Cerebellar nuclear complex (tissue), 1 donor: ENCODE measurements around the gene CFL2.

Experiments used
- DNase-seq, 2 experiments: peaks; one replicate each; lab custom pipeline; 2025; lab: John Stamatoyannopoulos, UW

The CFL2 gene

DNA sequence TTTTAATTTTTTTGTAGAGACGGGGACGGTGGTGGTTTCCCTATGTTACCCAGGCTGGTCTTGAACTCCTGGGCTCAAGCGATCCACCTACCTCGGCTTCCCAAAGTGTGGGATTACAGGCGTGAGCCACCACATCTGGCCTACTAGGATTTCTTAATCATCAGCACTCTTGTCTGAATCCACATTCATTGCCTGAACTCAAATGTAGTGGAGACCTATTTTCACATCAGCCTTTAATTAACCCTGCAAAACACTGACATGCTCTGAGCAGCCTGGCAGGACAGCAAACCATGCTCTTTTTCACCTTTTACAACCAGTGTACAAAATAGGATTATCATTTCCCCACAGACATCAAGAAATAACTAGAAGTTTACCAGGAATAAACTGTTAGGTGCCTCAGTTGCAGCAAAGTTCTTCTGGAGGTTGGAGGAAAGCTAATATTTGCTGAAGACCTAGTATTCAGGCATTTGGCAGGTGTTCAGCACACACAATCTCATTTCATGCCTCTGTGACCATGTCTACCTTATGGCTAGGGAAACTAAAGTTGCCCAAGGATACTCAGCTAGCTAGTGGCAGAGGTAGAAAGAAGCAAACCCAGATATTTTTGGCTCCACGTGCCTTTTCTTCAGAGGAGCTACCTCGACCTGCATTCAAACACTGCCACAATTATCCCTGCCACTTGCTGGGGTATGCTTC, 37.7 kb downstream of the CFL2 start:
- DNase-seq, result no peak

DNA sequence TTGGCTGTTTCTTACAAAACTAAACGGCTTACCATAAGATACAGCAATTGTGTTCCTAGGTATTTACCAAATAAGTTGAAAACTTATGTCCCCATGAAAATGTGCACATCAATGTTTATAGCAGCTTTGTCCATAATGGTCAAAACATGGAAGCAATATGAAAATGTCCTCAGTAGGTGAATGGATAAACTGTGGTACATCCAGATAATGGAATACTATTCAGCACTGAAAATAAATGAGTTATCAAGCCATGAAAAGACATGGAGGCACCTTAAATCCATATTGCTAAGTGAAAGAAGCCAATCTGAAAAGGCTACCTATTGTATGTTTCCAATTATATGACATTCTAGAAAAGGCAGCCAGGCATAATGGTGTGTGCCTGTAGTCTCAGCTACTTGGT, 40.7 kb downstream of the CFL2 start:
- DNase-seq, result no peak

DNA sequence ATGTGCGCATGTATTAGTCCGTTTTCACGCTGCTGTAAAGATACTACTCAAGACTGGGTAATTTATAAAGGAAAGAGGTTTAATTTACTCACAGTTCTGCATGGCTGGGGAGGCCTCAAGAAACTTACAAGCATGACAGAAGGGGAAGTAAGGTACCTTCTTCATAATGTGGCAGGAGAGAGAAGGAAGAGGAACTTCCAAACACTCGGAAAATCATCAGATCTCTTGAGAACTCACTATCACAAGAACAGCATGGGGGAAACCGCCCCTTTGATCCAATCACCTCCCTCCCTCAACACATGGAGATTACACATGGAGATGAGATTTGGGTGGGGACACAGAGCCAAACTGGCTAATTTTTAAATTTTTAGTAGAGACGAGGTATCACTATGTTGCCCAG, 42.7 kb downstream of the CFL2 start:
- no peak for DNase-seq

- DNase-seq, result no peak
Measured at GRCh38 chr14:34668111-34668510, 46.3 kb downstream of the CFL2 start.

DNA sequence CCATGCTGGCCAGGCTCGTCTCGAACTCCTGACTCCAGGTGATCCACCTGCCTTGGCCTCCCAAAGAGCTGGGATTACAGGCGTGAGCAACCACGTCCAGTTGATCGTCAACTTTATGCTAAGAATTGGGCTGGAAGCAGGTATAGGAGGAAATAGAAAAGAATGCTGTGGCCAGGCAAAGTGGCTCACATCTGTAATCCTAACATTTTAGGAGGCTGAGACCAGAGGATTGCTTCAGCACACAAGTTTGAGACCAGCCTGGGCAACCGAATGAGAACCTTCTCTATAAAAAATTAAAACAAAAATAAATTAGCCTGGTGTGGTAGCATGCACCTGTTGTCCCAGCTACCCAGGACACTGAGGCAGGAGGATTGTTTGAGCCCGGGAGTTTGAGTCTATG, 47.4 kb downstream of the CFL2 start:
- no peak for DNase-seq

- DNase-seq, result no peak
Measured at GRCh38 chr14:34665785-34666435, 48.5 kb downstream of the CFL2 start.

DNA sequence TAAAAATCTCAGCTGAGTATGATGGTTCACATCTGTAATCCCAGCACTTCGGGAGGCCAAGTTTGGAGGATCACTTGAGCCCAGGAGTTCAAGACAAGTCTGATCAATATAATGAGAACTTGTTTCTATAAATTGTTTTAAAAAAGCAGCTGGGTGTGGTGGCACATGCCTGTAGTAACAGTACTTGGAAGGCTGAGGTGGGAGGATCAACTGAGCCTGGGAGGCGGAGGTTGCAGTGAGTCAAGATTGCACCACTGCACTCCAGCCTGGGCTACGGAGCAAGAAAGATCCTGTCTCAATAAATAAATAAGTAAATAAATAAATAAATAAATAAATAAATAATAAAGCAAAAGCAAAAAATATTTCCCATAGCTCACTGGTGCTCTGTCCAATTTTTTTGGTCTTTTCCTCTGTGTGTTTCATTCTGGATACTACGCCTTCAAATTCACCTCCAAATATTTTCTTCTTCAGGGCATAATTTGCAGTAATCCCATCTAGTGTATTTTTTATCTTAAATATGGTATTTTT, 51.8 kb downstream of the CFL2 start:
- no peak for DNase-seq

GRCh38 chr14:34660796-34661195, 53.6 kb downstream of the CFL2 start:
- no peak for DNase-seq
